GM21447 (cell line): Measurements from ENCODE around the gene SMIM13.

Experiments
- ATAC-seq: cut with Tn5 transposase; IDR thresholded peaks from one replicate; pipeline ENCODE4 v1.9.1; 2021; ENCODE audit not compliant: unreplicated experiment

SMIM13 gene

GRCh38 chr6:11120271-11121005 is 26.8 kb downstream of the SMIM13 start:
- no peak for ATAC-seq

GRCh38 chr6:11121851-11122250 is 28.2 kb downstream of the SMIM13 start:
- no peak for ATAC-seq

- no peak for ATAC-seq
Observed at GRCh38 chr6:11122380-11122779, 28.7 kb downstream of the SMIM13 start.

- ATAC-seq = no peak
Observed at GRCh38 chr6:11123978-11124377, 30.3 kb downstream of the SMIM13 start.

- ATAC-seq = no peak
Observed at GRCh38 chr6:11126876-11127275, 33.2 kb downstream of the SMIM13 start.

- ATAC-seq = no peak
Observed at GRCh38 chr6:11128608-11129007, 35.0 kb downstream of the SMIM13 start.

- no peak for ATAC-seq
Observed at GRCh38 chr6:11129908-11130565, 36.4 kb downstream of the SMIM13 start.

GRCh38 chr6:11130605-11131004 is 37.0 kb downstream of the SMIM13 start:
- no peak for ATAC-seq

GRCh38 chr6:11132194-11132888 is 38.7 kb downstream of the SMIM13 start:
- no peak for ATAC-seq

GRCh38 chr6:11133281-11133680 is 39.6 kb downstream of the SMIM13 start:
- ATAC-seq = no peak

- ATAC-seq = no peak
Observed at GRCh38 chr6:11136809-11137208, 43.2 kb downstream of the SMIM13 start.

GRCh38 chr6:11139051-11139960 is 45.7 kb downstream of the SMIM13 start:
- ATAC-seq = no peak

GRCh38 chr6:11140056-11140455 is 46.4 kb downstream of the SMIM13 start:
- ATAC-seq = no peak

- ATAC-seq = no peak
Observed at GRCh38 chr6:11141295-11141694, 47.7 kb downstream of the SMIM13 start.

GRCh38 chr6:11142296-11143027 is 48.8 kb downstream of the SMIM13 start:
- ATAC-seq = no peak

- no peak for ATAC-seq
Observed at GRCh38 chr6:11143394-11144371, 50.0 kb downstream of the SMIM13 start.

- no peak for ATAC-seq
Observed at GRCh38 chr6:11144393-11144851, 50.8 kb downstream of the SMIM13 start.

GRCh38 chr6:11146117-11146826 is 52.6 kb downstream of the SMIM13 start:
- no peak for ATAC-seq
